GM12865 (cell line): ENCODE results near the gene ST8SIA1.

Source experiments
- DNase-seq: peaks from one replicate; pipeline ENCODE4 v3.0.0; 2010; ENCODE audit warnings: low read depth
- H3K4me3 ChIP-seq: 2 replicates; pipeline ENCODE4 v1.5.1; 2011; ENCODE audit warnings: mild to moderate bottlenecking, low read depth, low read length, control low read depth
- CTCF ChIP-seq: IDR thresholded peaks from 2 replicates; pipeline ENCODE4 v1.5.1; 2011; ENCODE audit warnings: low read length, control low read depth, low read depth, inconsistent platforms; ENCODE audit not compliant: insufficient read depth; ENCODE audit errors: missing control alignments

Gene ST8SIA1

GRCh38 chr12:22230280-22230794 lies 104.2 kb downstream of the ST8SIA1 start:
- DNase-seq = no peak
- TF ChIP-seq CTCF = no peak
- H3K4me3 ChIP-seq = no peak overlapping the region

DNA sequence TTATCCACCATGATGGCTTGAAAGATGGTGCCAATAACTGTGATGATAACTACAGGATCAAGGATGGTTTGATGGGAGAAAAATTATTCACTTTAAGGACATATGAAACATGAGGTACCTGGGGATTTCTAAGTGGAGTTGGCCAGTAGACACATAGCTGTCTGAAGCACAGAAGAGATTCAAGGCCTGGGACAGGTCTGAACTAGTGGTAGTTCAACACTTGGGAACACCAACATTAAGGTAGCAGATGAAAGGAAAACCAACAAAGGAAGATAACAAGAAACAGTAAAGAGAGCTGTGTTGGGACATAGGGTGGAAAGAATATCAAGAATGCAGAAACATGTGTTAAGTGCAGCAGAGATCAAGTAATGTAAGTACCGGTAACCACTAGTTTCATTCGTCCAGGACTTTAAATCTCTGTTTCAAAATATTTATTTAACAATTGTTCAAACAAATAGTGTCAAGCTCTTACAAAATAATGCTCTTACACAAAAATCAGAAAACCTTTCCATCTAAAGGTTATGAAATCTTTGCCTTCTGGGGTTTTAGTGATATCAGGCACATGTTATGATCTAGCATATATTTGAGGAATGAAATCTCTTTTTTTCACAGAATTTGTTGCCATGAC lies 104.7 kb downstream of the ST8SIA1 start:
- DNase-seq = no peak
- H3K4me3 ChIP-seq = no peak overlapping the region
- no peak for TF ChIP-seq CTCF

- no peak for TF ChIP-seq CTCF
- no peak overlapping the region for H3K4me3 ChIP-seq
- no peak for DNase-seq
These were observed 106.3 kb downstream of the ST8SIA1 start for GRCh38 chr12:22228022-22228875.

DNA sequence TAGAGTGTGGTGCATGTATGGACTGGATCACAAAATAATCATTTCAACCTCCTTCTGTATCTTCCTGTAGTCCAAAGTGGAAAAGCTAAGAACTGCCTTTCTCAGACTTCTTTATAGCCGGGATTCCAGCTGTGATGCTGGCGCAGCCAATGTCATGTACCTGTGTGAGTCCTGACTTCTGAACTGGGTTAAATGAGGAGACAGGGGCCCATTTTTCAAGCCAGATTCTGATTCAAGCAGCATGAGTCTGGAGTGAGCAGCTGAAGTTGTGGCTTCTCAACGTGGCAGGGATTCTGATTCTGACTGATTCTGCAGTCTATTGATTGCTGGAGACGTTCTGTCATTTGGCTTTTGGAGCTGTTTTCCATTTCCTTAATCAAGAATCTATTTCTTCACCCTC lies 111.2 kb downstream of the ST8SIA1 start:
- TF ChIP-seq CTCF = no peak
- DNase-seq = no peak
- no peak overlapping the region for H3K4me3 ChIP-seq

GRCh38 chr12:22217556-22217955 lies 117.0 kb downstream of the ST8SIA1 start:
- no peak overlapping the region for H3K4me3 ChIP-seq
- no peak for DNase-seq
- TF ChIP-seq CTCF = no peak

DNA sequence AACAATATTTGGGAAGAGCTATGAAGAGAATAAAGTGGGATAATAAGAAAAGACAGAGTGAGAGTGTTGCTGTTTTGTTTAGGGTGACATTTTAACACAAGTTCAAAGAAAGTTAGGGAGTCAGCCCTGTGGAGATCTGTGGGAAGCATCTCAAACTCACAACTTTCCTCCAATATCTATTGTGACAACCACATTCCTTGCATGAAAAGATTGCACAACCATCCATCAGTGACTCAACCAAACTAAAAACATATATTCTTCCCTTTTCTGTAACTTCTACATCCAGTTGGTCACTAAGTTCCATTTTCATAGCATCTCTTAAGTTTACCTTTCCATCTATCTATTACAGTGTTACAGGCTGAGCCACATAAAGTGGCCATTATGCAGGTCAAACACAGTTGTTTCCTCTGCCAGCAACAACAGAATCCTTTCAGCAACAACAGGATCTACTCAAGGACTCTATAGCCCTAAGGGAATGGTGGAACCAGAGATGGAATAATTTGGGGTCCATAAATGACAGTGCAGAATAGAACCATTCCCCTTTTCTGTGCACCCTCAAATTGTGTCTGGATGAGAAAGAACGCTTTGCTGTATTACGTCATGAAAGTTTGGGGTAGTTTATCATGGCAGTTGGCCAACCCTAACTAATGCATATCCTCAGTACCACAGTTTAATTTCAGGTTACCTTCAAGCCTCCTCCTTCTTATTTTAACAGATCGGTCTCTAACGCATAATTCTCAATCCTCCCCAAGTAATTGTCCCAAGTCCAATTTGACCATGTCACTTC lies 118.8 kb downstream of the ST8SIA1 start:
- no peak for TF ChIP-seq CTCF
- DNase-seq = no peak
- H3K4me3 ChIP-seq = no peak overlapping the region
